Measurements from ENCODE around the gene HSPB6.
A peak's percentile ranks its signal among the peaks of the same experiment; 100 is the strongest.

- TF ChIP-seq CTCF (IDR thresholded peaks at IDR 0.05; ENCODE audit: insufficient read depth, low read length), result peak; percentile 4
- TF ChIP-seq POLR2AphosphoS5 (IDR thresholded peaks at IDR 0.05; ENCODE audit: low read depth), result peak; percentile 53; the same call in 1 of the 2 replicates
Observed at GRCh38 chr19:35740423-35741202, 16.2 kb downstream of the HSPB6 start.

Measured in HL-60 (cell line).